ENCODE data around the gene PLD6.

The PLD6 gene

DNA sequence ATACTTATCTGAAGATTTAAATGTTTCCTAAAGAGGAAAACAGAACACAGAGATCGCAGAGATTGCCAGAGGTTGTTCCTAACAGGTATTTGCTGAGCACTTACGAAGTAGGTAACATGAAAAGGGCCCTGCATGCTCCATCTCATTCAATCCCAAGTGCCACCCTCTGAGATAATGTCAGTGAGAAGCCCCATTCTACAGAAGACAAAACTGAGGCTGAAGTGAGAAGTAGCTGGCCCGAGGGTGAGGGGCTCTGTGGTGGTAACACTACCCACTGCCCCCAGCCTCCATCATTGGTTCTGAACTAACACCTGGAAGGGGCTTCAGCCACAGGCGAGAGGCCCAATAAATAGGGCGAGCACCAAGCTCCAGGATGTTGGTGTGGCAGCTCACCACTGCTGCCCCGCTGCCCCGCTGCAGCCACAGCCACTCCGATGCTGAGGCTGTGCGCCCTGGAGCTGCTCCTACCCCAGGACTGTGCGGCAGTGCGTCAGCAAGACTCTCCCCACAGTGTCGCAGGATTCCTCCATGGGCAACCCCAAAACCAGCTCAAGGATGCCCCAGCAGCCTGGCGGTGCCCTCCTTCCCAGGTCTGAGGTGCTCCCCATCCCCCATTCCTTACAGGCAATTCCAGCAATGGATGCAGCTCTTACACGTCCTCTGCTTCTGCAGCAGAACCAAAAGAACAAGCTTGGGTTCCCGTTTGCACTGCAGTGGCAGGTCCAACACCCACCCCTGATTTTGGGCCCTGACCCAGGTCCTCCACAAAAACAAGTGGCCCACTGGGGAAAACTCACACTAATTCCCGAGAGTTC is 20.5 kb upstream of the PLD6 start:
- DNase-seq = no peak

DNA sequence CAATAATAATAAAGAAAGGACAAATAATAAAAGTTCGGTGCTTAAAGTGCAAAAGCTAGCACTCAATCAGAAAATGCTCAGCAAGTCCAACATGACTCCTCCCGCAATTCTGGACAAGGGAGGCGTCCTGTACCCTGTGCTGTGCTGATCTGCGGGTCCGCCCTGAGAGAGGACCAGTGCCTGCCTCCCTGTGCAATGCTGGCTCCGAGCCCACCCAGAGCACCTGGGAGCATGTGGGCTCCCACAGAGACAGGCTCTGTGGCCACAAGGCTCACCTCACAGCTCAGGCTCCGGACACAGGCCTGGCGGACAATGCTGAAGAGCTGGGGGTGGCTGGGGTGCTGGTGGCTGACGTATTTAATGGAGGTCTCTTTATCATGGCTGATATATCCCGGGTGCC is 19.8 kb upstream of the PLD6 start:
- no peak for DNase-seq

DNA sequence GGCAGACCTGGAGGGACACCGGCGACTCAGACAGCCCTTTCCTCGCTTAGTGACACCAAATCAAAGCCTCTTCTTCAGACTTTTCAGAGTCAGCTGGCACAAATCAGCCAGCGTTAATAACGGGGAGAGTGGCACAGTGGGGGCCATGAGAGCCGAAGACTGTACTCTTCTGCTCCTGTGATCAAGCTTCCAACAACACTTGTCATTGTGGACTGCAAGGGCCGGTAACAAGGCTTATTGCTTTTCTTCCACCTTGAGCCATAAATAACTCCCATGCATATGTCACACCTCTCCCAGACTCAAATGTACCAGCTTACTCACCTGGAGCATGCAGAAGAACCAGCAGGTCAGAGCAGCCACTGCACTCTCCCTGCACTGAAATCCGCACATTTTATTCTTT is 18.0 kb upstream of the PLD6 start:
- DNase-seq = no peak

GRCh38 chr17:17223736-17224135 is 17.6 kb upstream of the PLD6 start:
- no peak for DNase-seq

DNA sequence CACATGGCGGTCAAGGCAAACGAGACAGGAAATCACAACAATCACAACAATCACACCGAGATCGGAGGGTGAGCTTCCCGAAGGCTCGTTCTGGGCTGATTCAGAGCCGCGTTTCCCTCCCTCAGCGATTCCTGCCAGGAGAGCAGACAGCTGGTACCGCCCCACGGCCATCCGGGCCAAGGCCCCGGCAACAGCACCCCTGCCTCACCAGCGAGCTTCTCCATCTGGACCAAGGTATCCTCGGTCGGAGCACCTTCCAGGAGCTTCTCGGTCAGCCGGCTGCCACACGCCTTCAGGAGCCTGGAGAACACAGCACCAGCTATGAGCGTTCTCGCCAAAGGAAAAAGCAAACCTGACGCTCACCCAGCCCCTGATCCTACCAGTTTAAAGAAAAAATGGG is 15.2 kb upstream of the PLD6 start:
- DNase-seq = no peak

- no peak for DNase-seq
Observed at GRCh38 chr17:17220529-17220928, 14.4 kb upstream of the PLD6 start.

DNA sequence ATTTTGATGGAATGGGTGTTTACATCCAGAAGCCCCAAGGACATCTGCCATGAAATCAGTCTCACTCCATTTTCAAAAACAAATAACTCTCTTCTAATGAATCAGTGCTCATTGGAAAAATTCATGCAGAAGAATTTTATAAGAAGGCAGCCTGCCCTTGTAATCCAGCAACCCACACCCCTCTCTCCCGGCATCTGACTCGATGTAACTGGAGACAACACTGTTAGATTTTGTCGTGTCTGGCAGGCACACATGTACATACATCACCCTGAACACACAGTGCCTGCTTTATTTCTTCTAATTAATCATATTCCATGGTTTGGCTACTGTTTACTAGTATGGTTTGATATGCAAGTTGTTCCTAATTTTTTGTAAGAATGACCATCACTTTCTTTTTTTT is 11.9 kb upstream of the PLD6 start:
- no peak for DNase-seq

DNA sequence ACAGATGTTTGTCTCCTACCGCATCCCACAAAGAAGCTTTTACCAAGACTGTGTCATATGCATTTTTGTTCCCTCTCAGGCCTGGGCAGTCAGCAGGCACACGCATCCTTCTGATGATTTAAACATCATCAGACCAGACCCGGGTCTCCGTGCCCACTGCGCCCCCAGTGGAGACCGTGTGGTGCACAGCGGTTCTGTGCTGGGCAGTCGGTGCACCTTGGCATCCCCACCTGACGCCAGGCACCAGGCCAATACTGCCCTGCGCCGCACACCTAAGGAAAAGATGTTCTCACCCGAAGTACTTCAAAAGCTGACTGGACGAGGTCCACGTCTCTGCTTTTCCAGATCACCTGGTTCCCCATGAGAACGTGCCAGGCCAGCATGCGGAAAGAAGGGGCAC is 10.6 kb upstream of the PLD6 start:
- DNase-seq = no peak

DNA sequence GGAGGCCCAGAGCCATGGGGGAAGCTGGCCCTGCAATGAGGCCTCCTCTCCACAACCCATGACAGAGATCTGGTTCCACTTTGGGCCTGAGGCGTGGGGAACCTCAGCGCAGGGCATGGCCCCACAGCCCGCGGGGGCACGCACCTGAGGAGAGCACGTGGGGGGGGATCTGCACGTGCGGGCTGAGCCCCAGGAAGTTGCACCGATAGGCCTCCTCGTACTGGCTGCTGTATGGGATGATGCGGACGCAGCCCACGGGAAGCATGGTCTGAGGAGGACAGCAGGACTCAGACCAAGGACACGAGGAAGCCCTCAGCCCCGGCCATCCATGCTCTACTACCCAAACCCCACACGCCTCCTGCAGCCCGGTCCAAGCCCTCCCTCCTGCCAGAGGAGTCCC is 10.1 kb upstream of the PLD6 start:
- DNase-seq = no peak

DNA sequence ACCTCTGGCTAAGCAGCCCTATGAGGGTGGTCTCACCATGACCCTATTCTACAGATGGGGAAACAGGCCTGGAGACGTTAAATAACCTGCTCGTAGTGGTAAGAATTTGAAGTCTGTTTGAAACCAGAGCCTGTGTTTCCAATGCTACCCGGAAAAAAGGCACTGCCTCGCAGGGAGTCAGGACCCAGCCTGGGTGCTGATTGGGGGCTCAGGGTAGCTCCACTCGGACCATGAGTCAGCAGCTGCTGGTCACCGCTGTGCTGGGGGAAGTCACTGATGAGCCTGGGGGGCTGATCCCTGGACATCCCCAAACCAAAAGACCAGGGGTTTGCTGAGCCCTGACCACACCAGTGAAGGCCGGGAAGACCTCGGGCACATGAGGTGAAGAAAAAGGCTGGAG is 9.4 kb upstream of the PLD6 start:
- DNase-seq = no peak

- no peak for DNase-seq
Observed at GRCh38 chr17:17214646-17215436, 8.7 kb upstream of the PLD6 start.

- no peak for DNase-seq
Observed at GRCh38 chr17:17213775-17214174, 7.6 kb upstream of the PLD6 start.

DNA sequence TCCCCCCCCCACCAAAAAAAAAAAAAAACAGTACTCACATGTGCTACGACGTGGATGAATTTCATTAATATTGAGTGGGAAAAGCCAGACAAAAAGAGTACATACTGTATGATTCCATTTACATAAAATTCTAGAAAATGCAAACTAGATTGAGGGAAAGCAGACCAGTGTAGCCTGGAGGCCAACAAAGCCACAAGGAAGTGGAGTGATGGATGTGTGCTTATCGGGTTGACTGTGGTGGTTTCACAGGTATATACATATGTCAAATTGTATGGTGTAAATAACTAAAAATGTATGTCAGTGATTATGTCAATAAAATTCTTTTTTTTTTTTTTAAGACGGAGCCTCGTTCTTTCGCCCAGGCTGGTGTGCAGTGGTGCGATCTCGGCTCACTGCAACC is 1.9 kb upstream of the PLD6 start:
- no peak for DNase-seq

DNA sequence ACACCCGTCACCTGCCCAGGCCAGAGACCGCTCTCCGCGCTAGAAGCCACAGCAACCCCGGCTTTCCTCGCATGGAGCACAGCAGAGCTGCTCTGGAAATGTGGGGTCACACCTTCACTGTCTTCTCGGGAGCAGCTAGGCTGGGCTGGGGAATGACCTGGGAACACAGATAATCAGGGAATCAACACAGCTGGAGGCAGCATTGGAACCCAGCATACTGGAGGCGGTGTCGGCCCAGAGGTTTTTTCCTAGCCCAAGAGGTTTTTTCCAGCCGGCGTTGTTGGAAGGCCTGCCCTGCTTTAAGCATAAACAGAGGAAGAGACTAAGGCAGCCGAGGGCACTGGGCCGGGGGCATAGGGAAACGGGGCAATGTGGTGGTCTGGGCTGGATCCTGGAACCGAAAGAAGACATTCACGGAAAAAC is 791 bp upstream of the PLD6 start:
- DNase-seq = no peak

DNA sequence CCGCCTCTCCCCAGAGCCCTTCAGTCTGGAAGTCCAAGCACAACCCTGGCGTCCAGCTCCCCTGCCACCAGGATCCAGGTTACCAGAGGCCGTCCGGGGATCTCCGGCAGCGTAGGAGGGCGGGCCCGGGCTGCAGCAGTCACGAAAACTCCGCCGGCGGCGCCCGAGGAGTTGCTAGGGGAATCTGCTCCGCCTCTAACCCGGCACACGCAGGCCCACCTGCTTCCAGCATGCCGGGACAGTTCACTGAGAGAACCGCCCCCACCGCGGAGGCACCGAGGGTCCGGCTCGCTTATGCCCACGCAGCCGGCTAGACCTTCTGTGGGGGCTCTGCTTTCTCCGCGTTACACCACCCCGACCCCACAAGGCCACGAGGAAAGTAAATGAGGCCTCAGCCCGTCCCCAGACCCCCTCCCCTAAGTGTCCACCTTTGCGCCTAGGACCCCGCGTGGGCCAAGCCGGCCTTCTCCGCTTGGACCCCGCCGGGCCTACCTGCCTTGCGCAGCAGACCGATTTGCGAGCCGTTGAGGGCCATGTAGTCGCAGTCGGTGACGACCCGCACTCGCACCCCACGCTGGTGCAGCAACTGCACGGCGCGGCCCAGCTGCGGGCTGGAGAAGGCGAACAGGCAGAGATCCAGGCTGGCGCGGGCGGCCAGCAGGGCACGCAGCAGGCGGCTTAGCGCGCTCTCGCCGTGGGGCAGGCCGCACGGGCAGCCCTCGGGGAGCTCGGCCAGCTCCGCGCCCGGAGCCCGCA is 587 bp downstream of the PLD6 start:
- DNase-seq = no peak

DNA sequence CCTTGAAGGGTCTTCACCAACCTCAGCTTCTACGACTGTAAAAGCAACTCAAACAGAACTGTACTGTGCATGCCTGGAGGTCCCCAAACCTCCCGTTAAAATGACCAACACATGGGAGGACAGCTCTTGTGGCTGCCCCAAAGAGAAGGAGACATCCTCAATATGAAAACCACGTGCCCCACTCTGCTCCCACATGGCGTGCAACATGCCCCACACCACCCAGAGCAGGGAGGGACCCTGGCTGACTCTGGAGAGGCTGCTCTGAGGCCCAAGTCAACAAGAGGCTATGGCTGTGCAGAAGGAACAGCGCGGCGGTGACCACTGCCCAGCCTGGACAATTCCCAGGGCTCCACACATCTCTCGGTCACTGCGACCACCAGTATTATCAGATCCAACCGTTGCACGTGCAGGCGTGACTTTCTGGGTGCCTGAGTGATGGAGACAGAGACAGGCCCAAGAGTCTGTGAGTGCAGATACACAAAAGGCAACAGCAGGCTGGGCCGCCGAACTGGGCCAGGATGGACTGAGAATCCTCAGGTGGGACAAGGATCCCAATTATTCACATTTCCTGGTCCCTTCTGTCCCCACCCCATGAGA is 1.4 kb downstream of the PLD6 start:
- DNase-seq = no peak

DNA sequence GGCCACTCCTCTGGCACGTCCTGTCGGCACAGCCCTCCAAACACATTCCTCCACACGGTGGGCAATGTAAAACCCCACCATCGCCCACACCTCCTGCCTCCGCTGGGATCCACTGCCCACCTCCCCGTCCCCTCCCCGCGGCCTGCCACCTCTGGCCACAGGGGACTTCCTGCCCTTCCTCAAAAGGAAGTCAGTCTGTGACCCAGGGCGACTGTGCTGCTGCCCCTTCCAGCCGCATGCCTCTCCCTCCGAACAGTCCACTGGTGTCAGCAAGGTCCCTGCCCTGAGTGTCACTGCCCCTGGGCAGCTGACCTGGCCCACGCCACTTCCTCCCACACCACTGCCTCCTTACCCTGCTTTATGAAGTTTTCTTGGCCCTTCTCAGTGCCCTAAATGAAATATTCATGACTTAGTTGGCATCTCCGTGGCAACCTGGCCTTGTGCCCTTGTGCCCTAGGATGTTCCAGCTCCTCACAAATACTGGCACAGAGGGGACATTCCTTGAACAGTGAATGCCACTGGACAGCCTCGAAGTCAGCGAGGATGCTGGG is 2.0 kb downstream of the PLD6 start:
- no peak for DNase-seq

GRCh38 chr17:17203173-17203730 is 2.9 kb downstream of the PLD6 start:
- no peak for DNase-seq

DNA sequence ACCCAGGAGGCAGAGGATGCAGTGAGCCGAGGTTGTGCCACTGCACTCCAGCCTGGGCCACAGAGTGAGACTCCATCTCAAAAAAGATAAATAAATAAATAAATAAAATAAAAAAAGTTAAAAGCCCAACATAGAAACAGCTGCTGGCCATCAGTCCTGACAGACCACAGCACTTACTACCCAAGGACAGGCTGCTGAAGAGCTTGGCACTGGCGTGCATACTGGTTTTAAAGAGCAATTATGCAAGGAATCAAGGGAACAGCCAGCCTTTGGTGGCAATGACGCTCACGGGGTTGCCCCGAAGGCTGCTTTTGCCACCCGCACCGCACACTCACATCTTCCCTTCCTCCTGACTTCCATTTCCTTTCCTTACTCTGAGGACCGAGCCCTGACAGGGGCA is 4.2 kb downstream of the PLD6 start:
- DNase-seq = no peak

DNA sequence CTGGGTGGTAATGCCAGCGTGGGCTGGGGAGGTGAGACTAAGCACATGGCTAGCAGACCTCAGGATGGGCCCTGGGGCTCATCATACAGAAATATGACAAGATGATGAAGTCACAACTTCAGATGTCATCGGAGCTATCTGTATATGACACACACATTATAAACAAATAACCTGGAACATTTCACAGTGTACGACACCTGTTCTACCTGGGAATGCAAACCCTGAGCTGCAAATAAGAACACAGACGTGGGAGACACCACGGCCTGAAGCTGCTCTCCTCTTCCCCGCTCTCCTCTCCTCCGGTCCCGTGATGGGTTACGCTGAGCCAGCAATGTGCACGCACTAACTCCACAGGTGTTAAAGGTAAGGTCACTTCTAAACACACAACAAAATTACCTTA is 4.9 kb downstream of the PLD6 start:
- no peak for DNase-seq

GRCh38 chr17:17200831-17201230 is 5.3 kb downstream of the PLD6 start:
- no peak for DNase-seq

GRCh38 chr17:17200311-17200710 is 5.8 kb downstream of the PLD6 start:
- no peak for DNase-seq

- no peak for DNase-seq
Observed at GRCh38 chr17:17198281-17198680, 7.9 kb downstream of the PLD6 start.

All from NCI-H446 treated with DMSO at 0.1 percent for 48 hours (cell line).